ENCODE results near the gene CHRNE. TPM values are rescaled to one million over a fixed set of nuclear protein-coding genes. Genes with fewer than 3 reads are reported as not detected.

The CHRNE gene
- total and polyA plus RNA-seq, 8 donors: 0.56 to 4.9 (median 0.92) TPM

- Histone ChIP-seq H3K27ac (no peak overlapping the region), H3K4me3 (no peak overlapping the region), H3K9me3 (no peaks in the 10 kb centered on the region), H3K4me1 (peaks cover 10 to 33% of the 10 kb centered on the region in 2 donors), H3K36me3 (peaks cover 0 to 54% of the 10 kb centered on the region in 2 donors), H3K27me3 (peaks cover 0 to 21% of the 10 kb centered on the region in 2 donors)
- DNase-seq (peak in 1 of 4 donors; percentile 61), ATAC-seq (no peak)
- intact Hi-C loops (cut with DNase I): loop anchor here in 1 of 2 donors (10.0 kb wide), 1 partner anchor 192 kb away; the partner anchor contains the start of gene PELP1
- TF ChIP-seq CTCF (IDR thresholded peaks at IDR 0.05): no peak
Measured at GRCh38 chr17:4897198-4897687, 5.7 kb downstream of the CHRNE start.

DNA sequence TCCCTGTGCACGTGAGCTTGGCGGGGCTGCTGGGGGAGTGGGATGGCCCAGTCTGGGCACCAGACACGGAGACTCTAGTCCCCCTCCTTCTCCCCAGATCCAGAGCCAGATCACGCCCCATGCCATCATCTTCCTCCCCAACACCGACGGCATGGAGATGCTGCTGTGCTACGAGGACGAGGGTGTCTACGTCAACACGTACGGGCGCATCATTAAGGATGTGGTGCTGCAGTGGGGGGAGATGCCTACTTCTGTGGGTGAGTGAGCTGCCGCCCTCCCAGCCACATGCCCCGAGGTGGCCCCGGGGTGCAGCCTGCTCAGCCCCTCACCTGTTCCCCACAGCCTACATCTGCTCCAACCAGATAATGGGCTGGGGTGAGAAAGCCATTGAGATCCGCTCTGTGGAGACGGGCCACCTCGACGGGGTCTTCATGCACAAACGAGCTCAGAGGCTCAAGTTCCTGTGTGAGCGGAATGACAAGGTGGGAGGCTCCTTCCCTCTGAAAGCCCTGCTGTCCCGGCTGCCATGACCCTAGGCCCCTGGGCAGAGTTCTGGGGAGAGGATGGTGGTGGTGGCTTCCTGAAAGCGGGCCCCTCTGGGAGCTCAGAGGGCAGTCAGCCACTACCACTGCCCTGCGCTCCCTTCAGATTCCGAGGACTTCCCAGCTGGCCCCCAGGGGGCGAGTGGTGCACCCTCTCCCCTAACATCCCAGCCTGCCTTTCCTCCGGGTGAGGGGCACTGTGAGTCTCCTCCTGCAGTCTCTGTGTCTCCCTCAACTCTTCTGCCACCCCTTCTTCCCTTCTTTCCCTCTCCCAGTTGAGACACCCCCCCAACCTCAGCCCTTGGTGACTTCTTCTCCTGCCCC, 6.3 kb downstream of the CHRNE start:
- Histone ChIP-seq H3K9me3 (no peaks in the 10 kb centered on the region), H3K27me3 (peaks cover 0 to 21% of the 10 kb centered on the region in 2 donors), H3K4me1 (peaks cover 6 to 30% of the 10 kb centered on the region in 2 donors), H3K4me3 (no peak overlapping the region), H3K27ac (no peak overlapping the region), H3K36me3 (peaks cover 0 to 60% of the 10 kb centered on the region in 2 donors)
- intact Hi-C loops (cut with DNase I): loop anchor here in 1 of 2 donors (10.0 kb wide), 1 partner anchor 192 kb away; the partner anchor contains the start of gene PELP1
- TF ChIP-seq CTCF (IDR thresholded peaks at IDR 0.05): no peak
- DNase-seq (peak in 1 of 4 donors; percentile 61), ATAC-seq (no peak)

DNA sequence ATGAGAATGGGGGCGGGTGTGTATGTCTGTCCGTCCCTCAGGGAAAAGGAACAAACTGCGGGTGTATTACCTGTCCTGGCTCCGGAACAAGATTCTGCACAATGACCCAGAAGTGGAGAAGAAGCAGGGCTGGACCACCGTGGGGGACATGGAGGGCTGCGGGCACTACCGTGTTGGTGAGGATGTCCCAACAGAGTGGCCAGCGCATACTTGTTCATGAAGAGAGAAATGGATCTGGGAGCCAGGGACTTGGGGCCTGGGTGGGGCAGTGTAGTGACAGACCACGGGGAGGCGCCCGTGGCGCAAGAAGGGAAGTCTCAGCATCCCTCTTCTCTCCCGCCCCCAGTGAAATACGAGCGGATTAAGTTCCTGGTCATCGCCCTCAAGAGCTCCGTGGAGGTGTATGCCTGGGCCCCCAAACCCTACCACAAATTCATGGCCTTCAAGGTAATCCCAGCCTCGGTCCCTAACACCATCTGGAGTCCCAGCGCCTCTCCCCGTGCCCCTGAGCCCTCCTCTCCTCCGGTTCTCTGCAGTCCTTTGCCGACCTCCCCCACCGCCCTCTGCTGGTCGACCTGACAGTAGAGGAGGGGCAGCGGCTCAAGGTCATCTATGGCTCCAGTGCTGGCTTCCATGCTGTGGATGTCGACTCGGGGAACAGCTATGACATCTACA, 7.1 kb downstream of the CHRNE start:
- peaks cover 6 to 22% of the 10 kb centered on the region in 2 donors for H3K4me1 ChIP-seq
- H3K4me3 ChIP-seq: no peak overlapping the region
- H3K27ac ChIP-seq: no peak overlapping the region
- H3K9me3 ChIP-seq: no peaks in the 10 kb centered on the region
- DNase-seq: peak in 1 of 4 donors; percentile 74
- peaks cover 0 to 19% of the 10 kb centered on the region in 2 donors for H3K27me3 ChIP-seq
- no peak for ATAC-seq
- intact Hi-C loops (cut with DNase I): loop anchor here in 1 of 2 donors (10.0 kb wide), 1 partner anchor 191 kb away; the partner anchor contains the start of gene PELP1
- TF ChIP-seq CTCF (IDR thresholded peaks at IDR 0.05): no peak
- peaks cover 0 to 68% of the 10 kb centered on the region in 2 donors for H3K36me3 ChIP-seq

- intact Hi-C loops (cut with DNase I): loop anchor here in 1 of 2 donors (10.0 kb wide), 1 partner anchor 190 kb away; the partner anchor contains the start of gene PELP1
Measured at GRCh38 chr17:4895121-4895520, 7.8 kb downstream of the CHRNE start.

More at GRCh38 chr17:4895121-4895520, 7.8 kb downstream of the CHRNE start:
- Histone ChIP-seq H3K4me1 (peaks cover 5 to 15% of the 10 kb centered on the region in 2 donors), H3K27me3 (peaks cover 0 to 12% of the 10 kb centered on the region in 2 donors), H3K27ac (no peak overlapping the region), H3K36me3 (peaks cover 0 to 75% of the 10 kb centered on the region in 2 donors), H3K4me3 (no peak overlapping the region), H3K9me3 (no peaks in the 10 kb centered on the region)
- no peak for ATAC-seq
- peak in 1 of 4 donors; percentile 65 for DNase-seq
- no peak for TF ChIP-seq CTCF (IDR thresholded peaks at IDR 0.05)

Measured in left lung (tissue), 10 donors.